HUES48 (cell line): ENCODE data around the gene PPP1R14B.

Experiments used
- H3K27ac ChIP-seq: one replicate; pipeline ENCODE4 v1.7.0; 2013; ENCODE audit warnings: low read depth, low read length, inconsistent platforms
- H3K27me3 ChIP-seq: 2 replicates; pipeline ENCODE4 v1.6.1; 2013; ENCODE audit warnings: mild to moderate bottlenecking, low read length; ENCODE audit not compliant: control insufficient read depth, insufficient read depth
- H3K36me3 ChIP-seq: 2 replicates; pipeline ENCODE4 v1.6.1; 2013; ENCODE audit warnings: low read length; ENCODE audit not compliant: control insufficient read depth, insufficient read depth
- H3K4me1 ChIP-seq: 2 replicates; pipeline ENCODE4 v1.6.1; 2013; ENCODE audit warnings: mild to moderate bottlenecking, low read length; ENCODE audit not compliant: control insufficient read depth, insufficient read depth
- H3K4me3 ChIP-seq: 2 replicates; pipeline ENCODE4 v1.5.1; 2013; ENCODE audit warnings: mild to moderate bottlenecking, low read depth, low read length
- H3K9ac ChIP-seq: 2 replicates; pipeline ENCODE4 v1.6.1; 2013; ENCODE audit warnings: mild to moderate bottlenecking, low read depth, low read length, moderate library complexity
- H3K9me3 ChIP-seq: 2 replicates; pipeline ENCODE4 v1.6.1; 2013; ENCODE audit warnings: low read length; ENCODE audit not compliant: control insufficient read depth, insufficient read depth

The PPP1R14B gene

GRCh38 chr11:64218628-64219353, 28.0 kb downstream of the PPP1R14B start:
- Histone ChIP-seq H3K27ac (no peak overlapping the region), H3K9me3 (no peaks in the 10 kb centered on the region), H3K9ac (no peak overlapping the region), H3K27me3 (no peaks in the 10 kb centered on the region), H3K36me3 (peaks cover 33% of the 10 kb centered on the region), H3K4me3 (no peak overlapping the region), H3K4me1 (no peaks in the 10 kb centered on the region)

DNA sequence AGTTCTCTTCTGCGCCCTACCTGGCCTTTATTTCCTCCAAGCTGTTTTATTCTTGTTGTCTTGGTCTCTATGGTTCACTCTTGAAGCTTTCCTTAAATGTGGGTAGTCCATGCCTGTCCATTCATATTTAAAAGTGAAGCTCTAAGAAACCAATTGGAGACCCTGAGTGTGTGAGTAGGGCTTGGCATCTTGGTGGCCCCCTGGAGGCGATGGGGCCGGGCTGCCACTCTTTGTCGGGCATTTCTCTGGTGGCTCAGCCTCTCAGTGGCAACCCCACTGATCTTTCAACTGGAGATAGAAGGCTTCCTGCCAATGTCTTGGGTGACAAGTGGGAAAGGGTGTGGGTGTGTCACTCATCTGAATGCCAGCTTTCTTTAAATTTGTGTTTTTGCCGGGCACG, 29.9 kb downstream of the PPP1R14B start:
- H3K27ac ChIP-seq: no peak overlapping the region
- no peak overlapping the region for H3K4me3 ChIP-seq
- no peaks in the 10 kb centered on the region for H3K4me1 ChIP-seq
- H3K36me3 ChIP-seq: peaks cover 19% of the 10 kb centered on the region
- H3K27me3 ChIP-seq: no peaks in the 10 kb centered on the region
- no peaks in the 10 kb centered on the region for H3K9me3 ChIP-seq
- H3K9ac ChIP-seq: no peak overlapping the region

DNA sequence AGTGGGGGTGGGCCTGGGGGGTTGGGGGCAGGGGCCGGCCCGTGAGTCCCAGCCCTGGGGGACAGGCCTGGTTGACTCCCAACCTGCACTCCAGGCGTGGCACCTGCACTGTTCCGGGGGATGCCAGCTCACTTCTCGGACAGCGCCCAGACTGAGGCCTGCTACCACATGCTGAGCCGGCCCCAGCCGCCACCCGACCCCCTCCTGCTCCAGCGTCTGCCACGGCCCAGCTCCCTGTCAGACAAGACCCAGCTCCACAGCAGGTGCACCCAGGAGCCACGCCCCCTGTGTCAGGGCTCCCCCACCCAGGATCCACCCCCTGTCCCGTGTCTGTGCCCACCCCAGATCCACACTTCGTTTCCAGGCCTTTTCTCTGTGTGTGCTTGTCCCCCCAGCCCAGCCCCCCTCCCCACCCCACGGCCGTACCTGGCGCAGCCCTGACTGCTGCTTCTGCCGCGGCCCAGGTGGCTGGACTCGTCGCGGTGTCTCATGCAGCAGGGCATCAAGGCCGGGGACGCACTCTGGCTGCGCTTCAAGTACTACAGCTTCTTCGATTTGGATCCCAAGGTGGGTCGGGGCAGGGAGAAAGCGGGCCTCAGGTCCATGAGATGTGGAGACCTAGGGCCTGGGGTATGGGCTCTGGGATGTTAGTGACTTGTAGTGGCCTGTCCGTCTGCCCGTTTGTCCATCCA, 35.4 kb downstream of the PPP1R14B start:
- Histone ChIP-seq H3K9me3 (no peaks in the 10 kb centered on the region), H3K4me1 (no peaks in the 10 kb centered on the region), H3K27me3 (no peaks in the 10 kb centered on the region), H3K9ac (no peak overlapping the region), H3K4me3 (no peak overlapping the region), H3K36me3 (peaks cover 28% of the 10 kb centered on the region), H3K27ac (no peak overlapping the region)

- Histone ChIP-seq H3K27me3 (no peaks in the 10 kb centered on the region), H3K27ac (no peak overlapping the region), H3K9ac (no peak overlapping the region), H3K4me3 (no peak overlapping the region), H3K4me1 (no peaks in the 10 kb centered on the region), H3K36me3 (peaks cover 37% of the 10 kb centered on the region), H3K9me3 (no peaks in the 10 kb centered on the region)
Measured at GRCh38 chr11:64210301-64211020, 36.3 kb downstream of the PPP1R14B start.

GRCh38 chr11:64209563-64209843, 37.2 kb downstream of the PPP1R14B start:
- Histone ChIP-seq H3K4me3 (no peak overlapping the region), H3K27ac (no peak overlapping the region), H3K9me3 (no peaks in the 10 kb centered on the region), H3K9ac (no peak overlapping the region), H3K36me3 (peaks cover 42% of the 10 kb centered on the region), H3K27me3 (no peaks in the 10 kb centered on the region), H3K4me1 (no peaks in the 10 kb centered on the region)

GRCh38 chr11:64208796-64209562, 37.8 kb downstream of the PPP1R14B start:
- Histone ChIP-seq H3K9me3 (no peaks in the 10 kb centered on the region), H3K4me1 (no peaks in the 10 kb centered on the region), H3K4me3 (no peak overlapping the region), H3K9ac (no peak overlapping the region), H3K27ac (no peak overlapping the region), H3K27me3 (no peaks in the 10 kb centered on the region), H3K36me3 (peaks cover 47% of the 10 kb centered on the region)

DNA sequence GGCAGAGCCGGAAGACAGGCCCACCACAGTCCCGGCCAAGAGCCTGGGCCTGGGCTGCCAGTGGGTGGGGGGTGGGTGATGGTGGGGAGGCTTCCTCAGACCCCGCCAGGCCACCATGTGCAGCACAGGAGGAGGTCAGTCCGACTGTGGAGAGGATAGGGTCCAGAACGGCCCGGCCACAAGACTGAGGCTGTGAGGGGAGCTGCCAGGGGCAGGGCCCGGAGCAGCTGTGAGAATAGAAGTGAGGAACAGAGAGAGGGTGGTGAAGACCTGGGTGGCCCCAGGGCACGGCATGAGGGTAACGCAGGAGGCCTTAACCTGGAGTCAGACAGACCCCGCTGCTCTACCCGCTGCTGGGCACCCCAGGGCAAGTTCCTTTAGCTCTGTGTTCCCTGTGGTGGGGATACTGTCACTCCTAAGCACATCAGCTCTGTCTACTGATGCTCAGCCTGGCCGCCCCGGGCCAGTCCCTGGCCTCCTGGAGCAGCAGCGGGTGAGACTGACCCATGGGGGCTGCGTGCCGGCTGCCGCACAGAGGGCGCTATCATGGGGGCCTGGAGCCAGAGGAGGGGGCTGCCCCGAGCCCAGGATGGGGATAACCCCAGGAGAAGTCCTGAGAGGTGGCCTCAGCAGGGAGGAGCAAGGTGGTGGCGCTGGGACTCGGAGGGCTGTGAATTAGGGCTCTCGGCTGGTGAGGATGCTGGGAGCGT, 38.5 kb downstream of the PPP1R14B start:
- Histone ChIP-seq H3K27me3 (no peaks in the 10 kb centered on the region), H3K9me3 (no peaks in the 10 kb centered on the region), H3K4me1 (no peaks in the 10 kb centered on the region), H3K27ac (no peak overlapping the region), H3K4me3 (no peak overlapping the region), H3K36me3 (peaks cover 54% of the 10 kb centered on the region), H3K9ac (no peak overlapping the region)

DNA sequence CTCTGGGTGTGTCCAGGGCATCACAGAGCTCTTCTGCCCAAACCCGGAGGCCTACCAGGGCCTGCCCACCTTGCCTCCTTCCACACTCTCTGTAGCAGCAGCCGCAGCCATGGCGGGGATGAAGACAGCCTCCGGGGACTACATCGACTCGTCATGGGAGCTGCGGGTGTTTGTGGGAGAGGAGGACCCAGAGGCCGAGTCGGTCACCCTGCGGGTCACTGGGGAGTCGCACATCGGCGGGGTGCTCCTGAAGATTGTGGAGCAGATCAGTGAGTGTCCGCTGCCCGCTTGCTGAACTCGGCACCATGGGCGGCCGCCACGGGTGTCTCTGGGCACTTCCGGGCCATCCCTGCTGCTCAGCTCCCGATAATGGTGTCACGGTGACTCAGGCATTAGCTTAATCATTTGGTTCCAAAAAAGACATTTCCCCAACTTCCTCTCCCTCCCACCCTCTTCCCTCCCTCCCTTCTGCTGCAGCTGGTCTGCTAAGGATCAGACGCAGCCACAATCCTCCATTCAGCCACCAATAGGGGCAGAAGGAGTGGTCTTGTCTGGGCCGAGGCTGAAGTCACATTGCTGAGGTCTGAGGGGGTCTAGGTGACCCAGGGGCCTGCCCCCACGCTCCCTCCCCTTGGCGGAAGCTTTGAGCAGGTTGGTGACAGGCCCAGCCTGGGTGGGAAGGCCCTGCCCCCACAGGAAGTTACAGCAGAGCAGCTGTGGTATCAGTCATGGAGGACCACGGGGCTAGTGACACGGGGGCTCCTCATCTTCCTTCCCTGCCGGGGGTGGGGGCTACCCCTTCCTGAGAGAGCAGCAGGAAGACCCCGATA, 39.3 kb downstream of the PPP1R14B start:
- Histone ChIP-seq H3K27me3 (no peaks in the 10 kb centered on the region), H3K27ac (peak overlapping the region; percentile 14), H3K36me3 (peaks cover 62% of the 10 kb centered on the region), H3K4me3 (no peak overlapping the region), H3K4me1 (no peaks in the 10 kb centered on the region), H3K9ac (peak overlapping the region; percentile 12; the same call in 1 of the 2 replicates), H3K9me3 (no peaks in the 10 kb centered on the region)

GRCh38 chr11:64206457-64207255, 40.1 kb downstream of the PPP1R14B start, which contains the start of gene FERMT3:
Gene FERMT3, plus strand, starts transcription at chr11:64206721. Its CDS starts 644 bp downstream, at chr11:64207365.
- no peak within 1 kb of the TSS for H3K4me3 ChIP-seq
- H3K9ac ChIP-seq: peak within 1 kb of the TSS; percentile 12; the same call in 1 of the 2 replicates
- H3K27me3 ChIP-seq: no peaks in the 10 kb centered on the region
- H3K4me1 ChIP-seq: no peaks in the 10 kb centered on the region
- H3K36me3 ChIP-seq: peaks cover 69% of the 10 kb centered on the region
- H3K27ac ChIP-seq: peak within 1 kb of the TSS; percentile 42
- H3K9me3 ChIP-seq: no peaks in the 10 kb centered on the region
